GM21576 (cell line): ENCODE measurements around the gene ADGRG6.
"Not testable (repeated sequence)": the region's sequence is repeated elsewhere in the genome, so short reads cannot be mapped to it uniquely, and the experiment has no call there.

Source experiments
- ATAC-seq: cut with Tn5 transposase; IDR thresholded peaks from one replicate; pipeline ENCODE4 v1.9.1; 2021; ENCODE audit warnings: mild to moderate bottlenecking, moderate library complexity; ENCODE audit not compliant: unreplicated experiment

Gene ADGRG6

GRCh38 chr6:142440600-142441293 is 138.9 kb downstream of the ADGRG6 start:
- no peak for ATAC-seq

GRCh38 chr6:142441716-142442115 is 139.9 kb downstream of the ADGRG6 start:
- ATAC-seq = no peak

DNA sequence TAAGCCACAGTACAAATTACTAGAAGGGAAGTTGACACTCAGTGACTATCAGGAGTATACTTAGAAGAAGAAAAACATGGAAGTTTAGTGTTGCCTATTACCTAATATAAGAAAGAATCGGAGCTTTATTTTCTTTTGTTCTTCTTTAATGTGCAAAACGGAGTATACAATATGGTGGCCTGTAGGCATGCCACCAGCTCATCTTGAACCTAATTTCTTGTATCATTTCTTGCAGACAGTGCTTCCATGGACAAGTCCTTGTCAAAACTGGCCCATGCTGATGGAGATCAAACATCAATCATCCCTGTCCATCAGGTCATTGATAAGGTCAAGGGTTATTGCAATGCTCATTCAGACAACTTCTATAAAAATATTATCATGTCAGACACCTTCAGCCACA is 141.3 kb downstream of the ADGRG6 start:
- no peak for ATAC-seq

- no peak for ATAC-seq
Observed at GRCh38 chr6:142443532-142443931, 141.7 kb downstream of the ADGRG6 start.

DNA sequence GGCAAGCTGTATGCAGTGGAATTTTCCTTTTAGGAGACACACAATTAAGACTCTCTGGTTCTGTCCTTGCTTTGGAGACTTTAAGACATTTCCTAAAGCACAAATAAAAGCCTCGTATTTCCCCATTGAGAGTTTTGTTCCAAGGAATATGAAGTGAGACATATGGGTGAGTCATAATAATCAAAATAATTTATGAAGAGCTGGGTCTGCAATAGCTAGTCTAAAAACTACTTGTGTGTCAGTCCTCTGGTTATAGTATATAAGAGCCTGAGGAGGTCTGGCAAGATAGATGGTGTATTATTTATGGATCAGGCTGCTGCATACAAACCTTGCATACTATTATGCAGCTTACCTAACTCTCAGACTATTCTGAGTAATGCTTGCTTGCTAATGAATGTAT is 142.6 kb downstream of the ADGRG6 start:
- ATAC-seq = no peak

DNA sequence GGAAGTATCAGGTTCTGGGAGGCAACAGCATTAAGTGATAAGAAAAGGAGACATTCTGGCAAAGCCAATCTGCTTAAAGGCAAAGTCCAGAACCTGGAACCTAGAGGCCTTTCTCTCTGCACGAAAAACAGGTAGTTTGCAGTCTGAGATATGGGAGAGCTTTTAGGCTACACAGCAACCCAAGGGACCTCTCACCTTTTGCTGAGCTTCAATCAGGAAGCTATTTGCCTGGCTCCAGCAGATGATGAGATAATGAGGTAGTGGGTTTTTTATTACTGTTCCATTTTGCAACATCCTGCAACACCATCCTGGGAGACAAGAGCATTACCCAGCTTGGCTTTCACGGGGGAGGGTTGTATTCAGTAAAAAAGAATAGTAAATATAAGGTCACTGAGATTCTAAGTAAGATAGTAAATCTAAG is 143.1 kb downstream of the ADGRG6 start:
- ATAC-seq = no peak

DNA sequence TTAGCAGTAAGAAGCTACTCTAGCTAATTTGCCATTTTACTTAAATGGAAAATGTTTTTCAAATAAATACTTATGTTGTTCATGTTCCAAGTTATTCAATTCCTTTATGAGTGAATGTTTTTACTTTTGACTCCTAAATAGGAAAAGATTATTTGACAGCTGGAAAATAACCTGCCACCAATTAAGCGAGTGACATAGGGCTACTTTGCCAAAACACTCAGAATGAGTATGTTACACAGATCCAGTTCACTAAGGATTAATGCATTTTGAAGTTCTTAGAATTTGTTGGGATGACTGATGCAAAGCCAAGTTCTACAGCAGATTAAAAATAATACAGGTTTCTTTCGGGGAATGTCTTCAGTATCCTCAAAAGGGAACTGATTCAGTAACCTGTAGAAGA is 144.4 kb downstream of the ADGRG6 start:
- ATAC-seq = no peak

GRCh38 chr6:142446576-142446975 is 144.8 kb downstream of the ADGRG6 start:
- ATAC-seq = no peak

GRCh38 chr6:142448091-142448729 is 146.4 kb downstream of the ADGRG6 start:
- ATAC-seq = no peak

DNA sequence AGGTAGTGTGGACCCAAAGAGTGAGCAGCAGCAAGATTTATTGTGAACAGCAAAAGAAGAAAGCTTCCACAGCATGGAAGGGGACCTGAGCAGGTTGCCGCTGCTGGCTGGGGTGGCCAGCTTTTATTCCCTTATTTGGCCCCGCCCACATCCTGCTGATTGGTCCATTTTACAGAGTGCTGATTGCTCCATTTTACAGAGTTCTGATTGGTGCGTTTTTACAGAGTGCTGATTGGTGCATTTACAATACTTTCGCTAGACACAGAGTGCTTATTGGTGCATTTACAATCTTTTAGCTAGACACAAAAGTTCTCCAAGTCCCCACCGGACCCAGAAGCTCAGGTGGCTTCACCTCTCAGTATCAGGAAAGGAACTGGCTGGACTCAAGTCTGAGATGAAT is 149.0 kb downstream of the ADGRG6 start:
- not testable (repeated sequence) for ATAC-seq

DNA sequence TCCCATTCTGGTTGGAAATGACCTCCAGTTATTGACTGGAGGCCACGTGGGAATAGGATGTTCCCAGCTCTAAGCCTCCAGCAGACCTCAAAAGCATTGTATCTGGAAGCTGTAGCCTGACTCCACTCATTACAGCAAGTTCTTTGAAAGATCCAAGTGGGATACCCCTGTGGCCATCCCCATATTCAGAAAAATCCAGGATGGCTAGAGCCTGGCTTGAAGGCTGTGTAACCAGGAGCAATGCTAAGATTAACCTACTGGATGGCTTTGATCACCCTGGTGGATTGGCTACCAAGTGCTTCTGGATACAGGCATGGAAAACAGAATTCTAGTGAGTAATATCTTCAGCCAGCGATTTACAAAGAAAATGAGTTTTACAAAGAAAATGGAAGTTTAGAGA is 151.2 kb downstream of the ADGRG6 start:
- ATAC-seq = no peak

DNA sequence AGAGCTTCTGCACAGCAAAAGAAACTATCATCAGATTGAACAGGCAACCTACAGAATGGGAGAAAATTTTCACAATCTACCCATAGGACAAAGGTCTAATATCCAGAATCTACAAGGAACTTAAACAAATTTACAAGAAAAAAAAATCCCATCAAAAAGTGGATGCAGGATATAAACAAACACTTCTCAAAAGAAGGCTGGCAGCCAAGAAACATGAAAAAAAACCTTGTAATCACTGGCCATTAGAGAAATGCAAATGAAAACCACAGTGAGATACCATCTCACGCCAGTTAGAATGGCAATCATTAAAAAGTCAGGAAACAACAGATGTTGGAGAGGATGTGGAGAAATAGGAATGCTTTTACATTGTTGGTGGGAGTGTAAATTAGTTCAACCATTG is 152.4 kb downstream of the ADGRG6 start:
- not testable (repeated sequence) for ATAC-seq

- not testable (repeated sequence) for ATAC-seq
Observed at GRCh38 chr6:142454848-142455247, 153.0 kb downstream of the ADGRG6 start.

DNA sequence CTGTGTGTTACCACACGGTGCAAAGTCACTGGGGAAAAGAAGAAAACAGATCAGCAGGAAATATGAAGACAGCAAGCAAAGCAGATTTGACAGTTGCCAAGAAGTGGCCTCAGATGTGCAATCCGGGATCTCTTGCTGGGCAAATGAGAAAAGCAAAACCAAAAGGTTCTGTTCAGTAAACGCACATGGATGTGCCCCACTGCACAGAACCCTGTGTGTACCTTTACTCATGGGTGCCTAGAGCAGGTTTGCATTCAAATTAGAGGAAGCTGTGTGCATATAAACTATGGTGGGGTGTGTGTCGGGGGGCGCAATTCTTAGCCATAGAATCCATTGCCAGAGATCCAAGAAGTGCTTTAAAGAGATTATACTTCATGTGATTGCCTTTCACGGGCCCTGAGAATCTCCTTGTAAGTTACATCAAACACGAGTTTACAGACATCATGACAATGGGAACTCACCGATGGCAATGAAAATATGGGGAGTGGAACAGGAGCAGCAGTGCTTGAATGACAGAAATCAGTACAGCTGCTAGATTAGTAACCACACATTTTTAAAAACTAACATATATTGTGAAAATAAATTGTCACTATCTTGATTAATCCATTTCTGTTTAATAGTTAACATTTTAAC is 154.3 kb downstream of the ADGRG6 start:
- ATAC-seq = no peak

GRCh38 chr6:142457638-142458406 is 156.0 kb downstream of the ADGRG6 start:
- ATAC-seq = no peak

GRCh38 chr6:142458836-142459235 is 157.0 kb downstream of the ADGRG6 start:
- ATAC-seq = no peak

DNA sequence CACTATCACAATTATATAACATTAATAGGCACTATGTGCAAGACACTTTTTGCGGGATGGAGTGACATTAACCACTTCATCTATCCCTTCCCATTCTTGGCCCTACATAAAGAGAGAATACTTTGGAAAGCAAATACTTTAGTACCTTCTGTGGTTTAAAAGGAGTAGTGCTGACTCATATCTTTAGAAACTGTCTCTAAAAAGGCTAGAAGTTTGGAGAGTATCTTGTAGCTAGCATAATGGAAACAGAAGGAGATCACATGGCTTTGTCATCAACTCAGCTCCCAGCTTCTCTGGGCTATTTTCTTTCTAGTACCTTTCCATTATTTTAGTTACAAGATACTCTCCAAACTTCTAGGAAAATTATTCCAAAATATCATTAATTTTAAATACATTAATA is 157.5 kb downstream of the ADGRG6 start:
- no peak for ATAC-seq

DNA sequence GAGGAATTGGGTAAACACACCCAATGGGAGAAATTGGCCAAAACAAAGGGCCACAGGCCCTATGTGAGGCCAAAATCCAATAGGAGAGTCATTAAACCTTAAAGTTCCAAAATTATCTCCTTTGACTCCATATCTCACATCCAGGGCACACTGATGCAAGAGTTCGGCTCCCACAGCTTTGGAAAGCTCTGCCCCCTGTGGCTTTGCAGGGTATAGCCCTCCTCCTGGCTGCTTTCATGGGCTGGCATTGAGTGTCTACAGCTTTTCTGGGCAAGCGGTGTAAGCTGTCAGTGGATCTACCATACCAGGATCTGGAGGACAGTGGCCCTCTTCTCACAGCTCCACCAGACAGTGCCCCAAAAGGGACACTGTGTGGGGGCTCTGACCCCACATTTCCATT is 160.5 kb downstream of the ADGRG6 start:
- no peak for ATAC-seq

- ATAC-seq = no peak
Observed at GRCh38 chr6:142463988-142464387, 162.2 kb downstream of the ADGRG6 start.

DNA sequence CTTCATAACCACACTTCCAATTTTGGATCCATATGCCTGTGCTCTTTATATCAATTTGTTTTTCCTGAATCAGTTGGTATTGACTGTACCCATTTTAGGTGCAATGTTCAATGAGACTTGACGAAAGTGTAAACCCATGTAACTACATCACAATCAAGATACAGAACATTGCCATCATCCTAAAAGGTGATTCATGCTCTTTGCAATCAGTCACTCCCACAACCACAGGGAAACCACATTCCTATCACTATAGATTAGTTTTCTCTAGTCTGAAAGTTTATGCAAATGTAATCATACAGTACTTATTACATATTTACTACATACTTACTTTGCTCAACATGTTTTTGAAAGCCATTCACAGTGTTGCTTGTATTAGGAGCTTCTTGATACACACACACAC is 167.4 kb downstream of the ADGRG6 start:
- ATAC-seq = no peak

DNA sequence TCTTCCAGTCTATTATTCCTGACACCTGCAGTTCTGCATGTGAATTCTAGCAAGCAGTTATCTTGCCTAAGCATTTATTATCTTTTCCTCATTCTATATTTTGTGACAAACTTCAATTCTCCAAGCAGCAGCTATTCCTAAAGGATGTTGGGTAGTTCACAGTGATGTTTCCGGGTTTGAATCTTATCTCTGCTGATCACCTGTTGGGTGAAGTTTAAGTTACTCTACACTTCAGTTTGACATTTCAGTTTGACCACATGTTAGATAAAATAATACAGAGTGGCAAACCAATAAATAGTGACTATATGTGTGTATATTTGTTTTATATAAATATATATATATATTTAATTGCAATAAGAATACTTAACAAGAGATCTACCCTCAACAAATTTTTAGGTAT is 168.6 kb downstream of the ADGRG6 start:
- no peak for ATAC-seq
